ENCODE measurements around the gene TTC34.
"Not testable (repeated sequence)": the region's sequence is repeated elsewhere in the genome, so short reads cannot be mapped to it uniquely, and the experiment has no call there.

DNA sequence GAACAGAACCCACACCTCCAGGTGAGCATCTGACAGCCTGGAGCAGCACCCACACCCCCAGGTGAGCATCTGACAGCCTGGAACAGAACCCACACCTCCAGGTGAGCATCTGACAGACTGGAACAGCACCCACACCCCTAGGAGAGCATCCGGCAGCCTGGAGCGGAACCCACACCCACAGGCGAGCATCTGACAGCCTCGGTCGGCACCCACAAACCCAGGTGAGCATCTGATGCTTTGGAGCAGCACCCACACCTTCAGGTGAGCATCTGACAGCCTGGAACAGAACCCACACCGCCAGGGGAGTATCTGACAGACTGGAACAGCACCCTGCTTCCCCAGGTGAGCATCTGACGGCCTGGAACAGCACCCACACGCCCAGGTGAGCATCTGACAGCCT lies 52.9 kb downstream of the TTC34 start:
- TF ChIP-seq, protein P1, sequence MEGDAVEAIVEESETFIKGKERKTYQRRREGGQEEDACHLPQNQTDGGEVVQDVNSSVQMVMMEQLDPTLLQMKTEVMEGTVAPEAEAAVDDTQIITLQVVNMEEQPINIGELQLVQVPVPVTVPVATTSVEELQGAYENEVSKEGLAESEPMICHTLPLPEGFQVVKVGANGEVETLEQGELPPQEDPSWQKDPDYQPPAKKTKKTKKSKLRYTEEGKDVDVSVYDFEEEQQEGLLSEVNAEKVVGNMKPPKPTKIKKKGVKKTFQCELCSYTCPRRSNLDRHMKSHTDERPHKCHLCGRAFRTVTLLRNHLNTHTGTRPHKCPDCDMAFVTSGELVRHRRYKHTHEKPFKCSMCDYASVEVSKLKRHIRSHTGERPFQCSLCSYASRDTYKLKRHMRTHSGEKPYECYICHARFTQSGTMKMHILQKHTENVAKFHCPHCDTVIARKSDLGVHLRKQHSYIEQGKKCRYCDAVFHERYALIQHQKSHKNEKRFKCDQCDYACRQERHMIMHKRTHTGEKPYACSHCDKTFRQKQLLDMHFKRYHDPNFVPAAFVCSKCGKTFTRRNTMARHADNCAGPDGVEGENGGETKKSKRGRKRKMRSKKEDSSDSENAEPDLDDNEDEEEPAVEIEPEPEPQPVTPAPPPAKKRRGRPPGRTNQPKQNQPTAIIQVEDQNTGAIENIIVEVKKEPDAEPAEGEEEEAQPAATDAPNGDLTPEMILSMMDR (IDR thresholded peaks at IDR 0.05; ENCODE audit: low read depth, low read length): not testable (repeated sequence)
- TF ChIP-seq EZH2phosphoT487 (IDR thresholded peaks at IDR 0.05; ENCODE audit: low read depth): not testable (repeated sequence)
